K562 (cell line): ENCODE results near the gene PRKX. TPM values are rescaled to one million over a fixed set of nuclear protein-coding genes. Genes with fewer than 3 reads are reported as not detected.
"Not testable (repeated sequence)": the region's sequence is repeated elsewhere in the genome, so short reads cannot be mapped to it uniquely, and the experiment has no call there.

Source experiments
- ATAC-seq: fragments of 200-7000 bp; cut with Tn5 transposase; 3 replicates; pipeline ENCODE4 v1.9.1; 2020; ENCODE audit warnings: moderate library complexity
- BruUV-seq: library from RNA; stranded (reverse); fragments of 400-500 nt; replicated peaks from 2 replicates; lab custom pipeline; 2021; lab: Mats Ljungman, UMichigan
- CTCF ChIA-PET: fragments of 300-600 bp; formaldehyde crosslinking; extraction: SDS; loops from one replicate; lab custom pipeline; 2021; ENCODE audit warnings: low intra/inter-chr PET ratio; lab: Yijun Ruan, JAX
- POLR2A ChIA-PET: fragments of 300-600, 350-650 bp; sonication (Branson Sonifier 250); formaldehyde crosslinking; extraction: SDS; loops from one replicate; lab custom pipeline; 2021; ENCODE audit warnings: antibody characterized with exemption, inconsistent platforms; lab: Yijun Ruan, JAX
- DNase-seq, 4 experiments: peaks; one replicate each; pipeline versions ENCODE4 v3.0.0 to v3.0.0-alpha.2; 2011 to 2018; ENCODE audit warnings: low spot score in 3 of 4, mixed read lengths in 3 of 4; ENCODE audit errors: extremely low read depth in 1 of 4
- FAIRE-seq: peaks from 2 replicates; lab custom pipeline; 2011; peaks lifted over from hg19 to GRCh38; lab: Jason Lieb, UNC
- H2AFZ ChIP-seq: 2 replicates; pipeline ENCODE4 v1.6.0; 2011; ENCODE audit warnings: low read depth, low read length, control low read depth, inconsistent platforms
- H3K27ac ChIP-seq: fragments of 200-600 bp; 3 replicates; pipeline ENCODE4 v1.8.0; 2011; ENCODE audit warnings: low read depth, mild to moderate bottlenecking, control low read depth, inconsistent platforms, low read length, moderate library complexity, mixed read lengths; ENCODE audit errors: extremely low read depth
- H3K27me3 ChIP-seq, 2 experiments: fragments of 300-600 bp in 1 of 2; 2 replicates in 1 of 2; 3 replicates in 1 of 2; pipeline versions ENCODE4 v1.6.0 to v1.8.0; 2011; ENCODE audit warnings: inconsistent platforms in 2 of 2, low read length in 2 of 2, mild to moderate bottlenecking in 1 of 2, mixed read lengths in 1 of 2, moderate library complexity in 1 of 2; ENCODE audit not compliant: control insufficient read depth in 2 of 2, insufficient read depth in 2 of 2
- H3K36me3 ChIP-seq: fragments of 300-600 bp; 3 replicates; pipeline ENCODE4 v1.8.0; 2011; ENCODE audit warnings: mild to moderate bottlenecking, low read length, inconsistent platforms; ENCODE audit not compliant: control insufficient read depth, insufficient read depth
- H3K4me1 ChIP-seq, 2 experiments: fragments of 200-600 bp in 1 of 2; replicated peaks in 1 of 2; 2 replicates in 1 of 2; 3 replicates in 1 of 2; pipeline versions ENCODE4 v1.5.1 to v1.8.0; 2011; ENCODE audit warnings: inconsistent platforms in 2 of 2, low read length in 2 of 2, mild to moderate bottlenecking in 1 of 2, mixed read lengths in 1 of 2, moderate library complexity in 1 of 2; ENCODE audit not compliant: control insufficient read depth in 2 of 2, insufficient read depth in 2 of 2
- H3K4me2 ChIP-seq: 2 replicates; pipeline ENCODE4 v1.6.1; 2011; ENCODE audit warnings: low read length, control low read depth, inconsistent platforms, mixed read lengths; ENCODE audit not compliant: insufficient read depth
- H3K4me3 ChIP-seq: fragments of 200-600 bp; sonication (generic), shearing (Covaris generic); 2 replicates; pipeline ENCODE4 v1.5.1; 2016; ENCODE audit warnings: control low read depth, inconsistent platforms
- H3K79me2 ChIP-seq: fragments of 200-600 bp; 3 replicates; pipeline ENCODE4 v1.8.0; 2011; ENCODE audit warnings: low read length, inconsistent platforms; ENCODE audit not compliant: control insufficient read depth, insufficient read depth
- H3K9ac ChIP-seq, 2 experiments: 2 replicates each; pipeline versions ENCODE4 v1.6.0 to v1.6.1; 2011; ENCODE audit warnings: low read depth in 2 of 2, low read length in 2 of 2, control low read depth in 1 of 2, inconsistent platforms in 1 of 2, mild to moderate bottlenecking in 1 of 2, mixed read lengths in 1 of 2; ENCODE audit not compliant: insufficient read depth in 1 of 2
- H3K9me1 ChIP-seq: one replicate; pipeline ENCODE4 v1.6.0; 2011; ENCODE audit warnings: inconsistent platforms, mild to moderate bottlenecking, low read length, moderate library complexity; ENCODE audit not compliant: control insufficient read depth, insufficient read depth
- H3K9me3 ChIP-seq: replicated peaks from 2 replicates; pipeline ENCODE4 v1.5.1; 2011; ENCODE audit warnings: low read depth, low read length, inconsistent platforms; ENCODE audit not compliant: control insufficient read depth, insufficient read depth
- H4K20me1 ChIP-seq: replicated peaks from 2 replicates; pipeline ENCODE4 v1.6.1; 2011; ENCODE audit warnings: low read length, inconsistent platforms, mixed read lengths; ENCODE audit not compliant: control insufficient read depth, insufficient read depth
- KDM1A ChIP-seq, 2 experiments: fragments of 450-650 bp; IDR thresholded peaks; 2 replicates each; pipeline ENCODE4 v1.6.1; 2016; ENCODE audit warnings: mild to moderate bottlenecking in 2 of 2
- NFYB ChIP-seq: IDR thresholded peaks from 2 replicates; pipeline ENCODE4 v1.6.1; 2011; ENCODE audit warnings: mild to moderate bottlenecking, moderate library complexity; ENCODE audit not compliant: insufficient read length; ENCODE audit errors: extremely low read depth
- SPI1 ChIP-seq: IDR thresholded peaks from 2 replicates; pipeline ENCODE4 v1.6.1; 2011; ENCODE audit warnings: low read depth, low read length, control low read depth, borderline replicate concordance
- WGBS: fragments of 100-300 bp; shearing (Covaris generic); methylation state at CpG from one replicate; pipeline ENCODE4 v1.1.6; 2016; ENCODE audit warnings: low coverage, mixed read lengths; ENCODE audit not compliant: insufficient coverage; ENCODE audit errors: missing lambda C conversion rate; 5-methylcytosine and 5-hydroxymethylcytosine counted together
- in situ Hi-C: fragments of 300-500 bp; cut with MboI; formaldehyde crosslinking; loops from 4 replicates; pipeline ENCODE4 v1.15.0; 2018; ENCODE audit warnings: inconsistent platforms, mixed read lengths
- intact Hi-C: fragments of 100-400 bp; cut with micrococcal nuclease; formaldehyde crosslinking; loops from 2 replicates; pipeline ENCODE4 v1.14.2; 2022
- polyA plus RNA-seq, 8 experiments: library from polyadenylated mRNA; depleted of rRNA in 4 of 8; stranded (reverse) in 5 of 8; unstranded in 3 of 8; fragments of >200 nt; fragmentation: Nextera tagmentation in 2 of 8; fragmentation: Illumina TruSeq in 1 of 8; extraction: Ambion mirVana in 2 of 8; extraction: Trizol in 1 of 8; gene quantifications; 2 replicates each; pipeline versions ENCODE4 v1.2.1 to v1.2.3, GENCODE V29; 2011 to 2014; ENCODE audit warnings: inconsistent platforms in 1 of 8, missing spikeins in 1 of 8
- total RNA-seq, 7 experiments: library from RNA; depleted of rRNA in 6 of 7; stranded (reverse); fragments of >200 nt in 6 of 7; fragmentation: Illumina TruSeq in 2 of 7; extraction: Trizol in 2 of 7; gene quantifications; 2 replicates each; pipeline versions ENCODE4 v1.2.1 to v1.2.3, GENCODE V29; 2011 to 2021; ENCODE audit warnings: low replicate concordance in 1 of 7

PRKX gene
- total and polyA plus RNA-seq, 9 of the 15 experiments (the other 6 are each of a cell fraction or from before 2014, with no cell fraction given) = 3.3 to 29.4 (median 23.7) TPM

DNA sequence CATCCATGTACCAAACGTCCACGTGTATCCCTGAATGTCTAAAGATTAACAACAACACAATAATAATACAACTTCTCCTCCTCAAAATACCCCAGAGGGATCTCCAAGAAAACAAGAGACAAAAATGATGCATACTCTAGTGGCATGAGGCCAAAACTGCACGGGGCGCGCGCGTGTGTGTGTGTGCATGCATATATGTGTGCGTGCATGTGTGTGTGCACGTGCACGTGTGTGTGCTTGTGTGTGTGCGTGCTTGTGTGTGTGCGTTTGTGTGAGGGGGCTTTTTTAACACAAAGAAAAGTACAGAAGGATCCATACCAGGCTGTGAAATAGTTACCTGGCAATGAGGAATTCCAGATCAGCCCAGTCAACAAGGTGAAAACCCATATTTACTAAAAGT lies 48.5 kb downstream of the PRKX start:
- Histone ChIP-seq H2AFZ (no peak overlapping the region), H3K27me3 (no peaks in the 10 kb centered on the region), H3K4me3 (no peak overlapping the region), H3K4me1 (no peaks in the 10 kb centered on the region; a peak in 1 of 5 replicates), H3K9ac (no peak overlapping the region), H3K4me2 (no peak overlapping the region), H3K36me3 (peaks cover 18% of the 10 kb centered on the region), H3K79me2 (no peaks in the 10 kb centered on the region), H4K20me1 (no peaks in the 10 kb centered on the region), H3K27ac (no peak overlapping the region), H3K9me1 (no peaks in the 10 kb centered on the region), H3K9me3 (no peaks in the 10 kb centered on the region)
- ChIA-PET POLR2A (no interaction called here), CTCF (no interaction called here)
- intact Hi-C loops (no loop called here), in situ Hi-C loops (no loop called here)
- no peak for DNase-seq
- no peak for ATAC-seq
- 81% methylated on average over 6 of the region's 12 CpGs for WGBS
- no peak for FAIRE-seq
- no TSS peak for BruUV-seq
- TF ChIP-seq KDM1A (IDR thresholded peaks at IDR 0.05) = peak in 1 of 2 experiments; percentile 12; a peak in 1 of 4 replicates
- no peak for TF ChIP-seq NFYB

DNA sequence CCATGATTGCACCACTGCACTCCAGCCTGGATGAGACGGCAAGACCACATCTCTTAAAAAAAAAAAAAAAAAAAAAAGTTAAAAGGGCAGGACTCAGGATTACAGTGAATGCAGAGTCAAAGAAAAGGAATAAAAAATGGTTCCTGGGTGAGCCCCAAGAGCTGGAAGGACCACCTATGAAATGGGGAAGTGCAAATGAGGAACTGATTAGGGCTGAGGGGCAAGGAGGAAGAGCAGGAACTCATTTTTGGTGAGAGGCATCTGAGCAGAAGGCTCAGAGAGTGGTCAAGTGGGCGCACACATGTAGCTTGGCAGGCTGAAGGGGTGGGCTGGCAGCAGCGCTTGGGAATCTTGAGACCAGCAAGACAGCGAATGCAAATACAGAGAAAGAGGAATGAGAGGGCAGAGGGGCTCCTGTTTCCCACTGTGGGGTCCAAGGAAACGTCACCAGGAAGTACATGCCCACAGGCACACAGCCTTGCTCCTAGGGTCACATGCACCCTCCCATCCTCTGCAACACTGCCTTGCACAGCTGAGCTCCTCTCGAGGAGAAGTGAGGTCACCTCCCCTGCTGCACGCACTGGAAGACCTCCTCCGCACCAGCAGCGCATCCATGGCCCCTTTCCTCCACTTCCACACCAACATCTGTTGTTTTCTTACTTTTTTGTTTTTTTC lies 49.7 kb downstream of the PRKX start:
- H3K9me3 ChIP-seq, BruUV-seq, H3K4me2 ChIP-seq, H3K4me3 ChIP-seq, H3K27ac ChIP-seq, H3K9me1 ChIP-seq, H3K79me2 ChIP-seq, CTCF ChIA-PET, intact Hi-C loops, H2AFZ ChIP-seq, H3K9ac ChIP-seq, H3K4me1 ChIP-seq, DNase-seq, H4K20me1 ChIP-seq, H3K27me3 ChIP-seq, ATAC-seq, in situ Hi-C loops, POLR2A ChIA-PET, FAIRE-seq: not testable (repeated sequence)
- WGBS = 66% methylated on average over 4 of the region's 9 CpGs
- H3K36me3 ChIP-seq = peaks cover 14% of the 10 kb centered on the region
- TF ChIP-seq SPI1 = peak; percentile 96
